Activated CD8-positive, alpha-beta T cell treated with anti-CD3 and anti-CD28 coated beads for 36 hours (primary cell): ENCODE results near the gene STAB2. TPM values are rescaled to one million over a fixed set of nuclear protein-coding genes. Genes with fewer than 3 reads are reported as not detected.

Source experiments
- ATAC-seq: fragments of 200-7000 bp; cut with Tn5 transposase; one replicate; pipeline ENCODE4 v1.10.0; 2021; ENCODE audit warnings: mild to moderate bottlenecking, moderate library complexity
- CTCF ChIA-PET: fragments of 350-600 bp; sonication (Branson Sonifier 250); formaldehyde crosslinking; loops from one replicate; lab custom pipeline; 2021; ENCODE audit warnings: antibody characterized with exemption; lab: Charles Lee
- POLR2A ChIA-PET: fragments of 350-600 bp; sonication (Branson Sonifier 250); formaldehyde crosslinking; loops from one replicate; lab custom pipeline; 2021; ENCODE audit warnings: antibody characterized with exemption; lab: Charles Lee
- DNase-seq: peaks from one replicate; pipeline ENCODE4 v3.0.0-alpha.2; 2020
- H3K27ac Mint-ChIP-seq: one replicate; pipeline ENCODE4 v1.8.0; 2021; ENCODE audit warnings: mild to moderate bottlenecking, mixed read lengths
- H3K27me3 Mint-ChIP-seq: one replicate; pipeline ENCODE4 v1.8.0; 2021; ENCODE audit warnings: mixed read lengths
- H3K36me3 Mint-ChIP-seq: one replicate; pipeline ENCODE4 v1.8.0; 2021; ENCODE audit warnings: low read depth, mixed read lengths
- H3K4me1 Mint-ChIP-seq: one replicate; pipeline ENCODE4 v1.8.0; 2021; ENCODE audit warnings: low read depth, mixed read lengths
- H3K4me3 Mint-ChIP-seq: one replicate; pipeline ENCODE4 v1.8.0; 2021; ENCODE audit warnings: mild to moderate bottlenecking, moderate library complexity, mixed read lengths
- H3K9me3 Mint-ChIP-seq: one replicate; pipeline ENCODE4 v1.8.0; 2021; ENCODE audit warnings: mixed read lengths
- CTCF ChIP-seq: fragments of 200-600 bp; IDR thresholded peaks from one replicate; pipeline ENCODE4 v1.8.0; 2022; ENCODE audit warnings: antibody characterized with exemption, mild to moderate bottlenecking
- intact Hi-C: fragments of 100-400 bp; cut with micrococcal nuclease; formaldehyde crosslinking; loops from one replicate; pipeline ENCODE4 v1.10.0; 2022
- total RNA-seq, 2 experiments: library from RNA; stranded (reverse); gene quantifications; one replicate each; pipeline ENCODE4 v1.2.3, GENCODE V29; 2021

The STAB2 gene
- total RNA-seq, 2 experiments from 2014 or later: not detected

- no peak overlapping the region for H3K27ac Mint-ChIP-seq
- TF ChIP-seq CTCF: no peak
- POLR2A ChIA-PET: no interaction called here
- no peaks in the 10 kb centered on the region for H3K9me3 Mint-ChIP-seq
- no peaks in the 10 kb centered on the region for H3K27me3 Mint-ChIP-seq
- intact Hi-C loops: no loop called here
- DNase-seq (no peak), ATAC-seq (no peak)
- H3K4me3 Mint-ChIP-seq: no peak overlapping the region
- H3K4me1 Mint-ChIP-seq: no peaks in the 10 kb centered on the region
- H3K36me3 Mint-ChIP-seq: no peaks in the 10 kb centered on the region
- CTCF ChIA-PET: interaction anchor here (0.8 kb wide), 1 partner anchor 690 kb away, joined by 3 read pairs; no protein-coding TSS in a partner anchor
Measured at GRCh38 chr12:103634732-103635131, 47.7 kb downstream of the STAB2 start.

DNA sequence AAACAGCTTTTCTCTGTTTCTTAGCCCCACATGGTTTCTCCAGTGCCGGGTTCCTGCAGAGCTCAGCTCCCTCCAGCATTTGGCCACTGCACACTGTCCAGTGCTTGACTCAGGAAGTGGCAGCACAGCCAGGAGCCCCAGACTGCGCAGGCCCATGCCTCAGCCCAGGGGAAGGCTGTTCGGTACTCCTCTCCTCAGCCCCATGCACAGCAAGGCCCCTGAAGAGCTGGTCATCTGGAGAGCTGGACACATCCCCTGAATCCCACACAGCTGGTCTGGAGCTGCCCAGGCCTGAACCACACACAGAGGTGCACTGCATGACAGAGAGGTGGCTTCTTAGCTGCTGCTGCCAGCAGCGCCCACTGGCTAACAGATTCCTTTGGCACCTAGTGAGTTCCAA lies 48.3 kb downstream of the STAB2 start:
- H3K4me1 Mint-ChIP-seq: no peaks in the 10 kb centered on the region
- ChIA-PET CTCF (interaction anchor here (0.8 kb wide), 1 partner anchor 691 kb away, joined by 3 read pairs; no protein-coding TSS in a partner anchor), POLR2A (no interaction called here)
- intact Hi-C loops: no loop called here
- H3K36me3 Mint-ChIP-seq: no peaks in the 10 kb centered on the region
- H3K4me3 Mint-ChIP-seq: no peak overlapping the region
- no peak for DNase-seq
- TF ChIP-seq CTCF: no peak
- H3K9me3 Mint-ChIP-seq: peaks cover 3% of the 10 kb centered on the region
- no peak for ATAC-seq
- H3K27me3 Mint-ChIP-seq: no peaks in the 10 kb centered on the region
- no peak overlapping the region for H3K27ac Mint-ChIP-seq

GRCh38 chr12:103637021-103637420 lies 49.9 kb downstream of the STAB2 start:
- no peak overlapping the region for H3K27ac Mint-ChIP-seq
- intact Hi-C loops: no loop called here
- no peaks in the 10 kb centered on the region for H3K36me3 Mint-ChIP-seq
- H3K4me3 Mint-ChIP-seq: no peak overlapping the region
- H3K4me1 Mint-ChIP-seq: no peaks in the 10 kb centered on the region
- peaks cover 3% of the 10 kb centered on the region for H3K9me3 Mint-ChIP-seq
- DNase-seq (no peak), ATAC-seq (no peak)
- TF ChIP-seq CTCF: no peak
- ChIA-PET CTCF (no interaction called here), POLR2A (no interaction called here)
- H3K27me3 Mint-ChIP-seq: no peaks in the 10 kb centered on the region

DNA sequence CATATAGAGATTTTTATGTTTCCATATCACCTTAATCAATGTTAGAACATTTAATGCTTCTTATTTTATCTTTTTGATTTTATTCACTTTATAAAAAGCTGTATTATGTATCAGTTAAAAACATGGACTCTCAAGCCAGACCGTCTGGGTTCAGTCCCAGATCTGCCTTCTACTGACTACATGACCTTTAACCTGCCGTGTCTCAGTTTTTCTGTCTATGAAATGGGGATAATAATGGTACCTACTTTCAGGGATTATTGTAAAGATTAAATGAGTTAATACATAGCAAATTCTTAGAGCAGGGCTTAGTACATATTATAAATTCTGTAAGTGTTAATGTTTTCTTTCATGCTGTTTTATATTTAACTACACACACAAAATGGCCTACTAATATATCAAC lies 50.4 kb downstream of the STAB2 start:
- DNase-seq: no peak
- no peak for ATAC-seq
- Mint-ChIP-seq H3K9me3 (peaks cover 3% of the 10 kb centered on the region), H3K36me3 (no peaks in the 10 kb centered on the region), H3K4me3 (no peak overlapping the region), H3K27ac (no peak overlapping the region), H3K27me3 (no peaks in the 10 kb centered on the region), H3K4me1 (no peaks in the 10 kb centered on the region)
- CTCF ChIA-PET: no interaction called here
- TF ChIP-seq CTCF: no peak
- POLR2A ChIA-PET: no interaction called here
- intact Hi-C loops: no loop called here

DNA sequence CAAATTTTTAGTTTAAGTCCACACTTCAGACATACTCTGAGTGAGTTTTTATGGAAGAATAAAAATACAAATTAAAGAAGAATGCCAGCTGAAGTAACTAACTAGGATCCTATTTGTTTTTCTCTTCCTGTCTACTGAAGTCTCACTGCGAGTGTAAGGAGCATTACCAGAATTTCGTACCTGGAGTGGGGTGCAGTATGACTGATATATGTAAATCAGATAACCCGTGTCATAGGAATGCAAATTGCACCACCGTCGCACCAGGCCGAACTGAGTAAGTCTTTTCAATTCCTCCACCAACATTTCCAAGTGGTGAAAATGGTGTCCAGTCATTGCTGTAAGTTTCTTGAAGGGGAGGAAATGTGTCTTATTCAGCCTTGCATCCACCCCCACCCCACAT lies 52.9 kb downstream of the STAB2 start:
- DNase-seq: no peak
- no peak for ATAC-seq
- intact Hi-C loops: no loop called here
- ChIA-PET CTCF (no interaction called here), POLR2A (no interaction called here)
- Mint-ChIP-seq H3K9me3 (peaks cover 3% of the 10 kb centered on the region), H3K27me3 (no peaks in the 10 kb centered on the region), H3K27ac (no peak overlapping the region), H3K4me3 (no peak overlapping the region), H3K36me3 (no peaks in the 10 kb centered on the region), H3K4me1 (no peaks in the 10 kb centered on the region)
- TF ChIP-seq CTCF: no peak
